Fibroblast of pulmonary artery (primary cell): Measurements from ENCODE around the gene PDE6A.

ENCODE experiments used
- DNase-seq: peaks from one replicate; pipeline ENCODE4 v3.0.0-alpha.2; 2010; ENCODE audit warnings: low read depth
- H3K4me3 ChIP-seq: replicated peaks from 2 replicates; pipeline ENCODE4 v1.5.1; 2011; ENCODE audit warnings: low read depth, mild to moderate bottlenecking, control low read depth, low read length, moderate library complexity
- CTCF ChIP-seq: IDR thresholded peaks from 2 replicates; pipeline ENCODE4 v1.5.1; 2011; ENCODE audit warnings: mild to moderate bottlenecking, control low read depth, low read length, inconsistent platforms; ENCODE audit errors: missing control alignments

PDE6A gene

GRCh38 chr5:149904977-149905376 is 39.6 kb downstream of the PDE6A start:
- no peak for DNase-seq
- no peak for TF ChIP-seq CTCF
- H3K4me3 ChIP-seq, result no peak overlapping the region

GRCh38 chr5:149904293-149904886 is 40.2 kb downstream of the PDE6A start:
- no peak overlapping the region for H3K4me3 ChIP-seq
- TF ChIP-seq CTCF, result no peak
- no peak for DNase-seq

- DNase-seq, result no peak
Measured at GRCh38 chr5:149903404-149903803, 41.2 kb downstream of the PDE6A start.

GRCh38 chr5:149902177-149902576 is 42.4 kb downstream of the PDE6A start:
- TF ChIP-seq CTCF, result peak; percentile 9
- DNase-seq, result no peak
- no peak overlapping the region for H3K4me3 ChIP-seq

More at GRCh38 chr5:149903404-149903803, 41.2 kb downstream of the PDE6A start:
- TF ChIP-seq CTCF, result no peak
- no peak overlapping the region for H3K4me3 ChIP-seq

GRCh38 chr5:149901511-149901910 is 43.1 kb downstream of the PDE6A start:
- H3K4me3 ChIP-seq, result no peak overlapping the region
- no peak for TF ChIP-seq CTCF
- no peak for DNase-seq

- no peak for DNase-seq
- no peak for TF ChIP-seq CTCF
- no peak overlapping the region for H3K4me3 ChIP-seq
Measured at GRCh38 chr5:149900390-149900789, 44.2 kb downstream of the PDE6A start.

- DNase-seq, result no peak
- H3K4me3 ChIP-seq, result no peak overlapping the region
- no peak for TF ChIP-seq CTCF
Measured at GRCh38 chr5:149898811-149899210, 45.8 kb downstream of the PDE6A start.
